Subcutaneous adipose tissue (tissue), 4 donors: ENCODE results near the gene BBS4. TPM values are rescaled to one million over a fixed set of nuclear protein-coding genes. Genes with fewer than 3 reads are reported as not detected.

Experiments used
- total RNA-seq, 4 donors: library from RNA; depleted of rRNA; stranded (reverse); fragments of >200 nt; gene quantifications; one replicate each; pipeline ENCODE4 v1.1.0, GENCODE V29; 2016
- TF ChIP-seq, protein P1 (sequence below): fragments of 450-650 bp; IDR thresholded peaks from one replicate; pipeline ENCODE4 v1.5.1; 2016; ENCODE audit warnings: low read depth, mild to moderate bottlenecking, control low read depth, antibody characterized with exemption, moderate library complexity

The BBS4 gene
- total RNA-seq, 4 donors from 2014 or later, result 17.2 to 67.8 (median 22.1) TPM

DNA sequence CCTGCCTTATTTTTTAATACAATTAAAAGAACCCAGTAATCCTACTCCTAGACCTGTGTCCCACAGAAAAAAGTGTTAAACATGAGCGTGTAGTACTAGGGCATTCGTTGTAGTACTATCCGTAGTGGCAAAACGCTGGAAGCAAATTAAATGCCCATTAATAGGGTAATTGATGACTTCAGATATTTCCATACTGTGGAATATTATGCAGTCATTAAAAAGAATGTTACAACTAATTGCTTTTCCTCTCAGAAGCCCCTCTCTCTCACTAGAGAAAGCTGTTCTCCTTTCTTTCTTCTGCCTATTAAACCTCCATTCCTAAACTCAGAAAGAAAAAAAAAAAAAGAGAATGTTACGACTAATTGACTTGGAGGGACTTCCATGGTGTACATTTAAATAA is 2.7 kb downstream of the BBS4 start:
- TF ChIP-seq, protein P1, sequence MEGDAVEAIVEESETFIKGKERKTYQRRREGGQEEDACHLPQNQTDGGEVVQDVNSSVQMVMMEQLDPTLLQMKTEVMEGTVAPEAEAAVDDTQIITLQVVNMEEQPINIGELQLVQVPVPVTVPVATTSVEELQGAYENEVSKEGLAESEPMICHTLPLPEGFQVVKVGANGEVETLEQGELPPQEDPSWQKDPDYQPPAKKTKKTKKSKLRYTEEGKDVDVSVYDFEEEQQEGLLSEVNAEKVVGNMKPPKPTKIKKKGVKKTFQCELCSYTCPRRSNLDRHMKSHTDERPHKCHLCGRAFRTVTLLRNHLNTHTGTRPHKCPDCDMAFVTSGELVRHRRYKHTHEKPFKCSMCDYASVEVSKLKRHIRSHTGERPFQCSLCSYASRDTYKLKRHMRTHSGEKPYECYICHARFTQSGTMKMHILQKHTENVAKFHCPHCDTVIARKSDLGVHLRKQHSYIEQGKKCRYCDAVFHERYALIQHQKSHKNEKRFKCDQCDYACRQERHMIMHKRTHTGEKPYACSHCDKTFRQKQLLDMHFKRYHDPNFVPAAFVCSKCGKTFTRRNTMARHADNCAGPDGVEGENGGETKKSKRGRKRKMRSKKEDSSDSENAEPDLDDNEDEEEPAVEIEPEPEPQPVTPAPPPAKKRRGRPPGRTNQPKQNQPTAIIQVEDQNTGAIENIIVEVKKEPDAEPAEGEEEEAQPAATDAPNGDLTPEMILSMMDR, result no peak

DNA sequence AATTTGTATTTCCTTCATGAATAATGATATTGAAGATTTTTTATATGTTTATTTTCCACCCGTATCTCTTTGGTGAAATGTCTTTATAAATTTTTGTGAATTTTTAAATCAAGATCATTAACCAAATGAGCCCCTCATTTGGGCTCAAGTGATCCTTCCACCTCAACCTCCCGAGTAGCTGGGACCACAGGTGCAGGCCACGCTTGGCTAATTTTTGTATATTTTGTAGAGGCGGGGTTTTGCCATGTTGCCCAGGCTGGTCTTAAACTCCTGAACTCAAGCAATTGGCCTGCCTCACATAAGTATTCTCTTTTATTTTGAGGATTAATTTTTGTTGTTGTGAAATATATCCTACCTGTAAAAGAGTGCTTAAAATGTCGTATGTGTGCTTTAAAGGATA is 4.9 kb downstream of the BBS4 start:
- TF ChIP-seq, protein P1, result no peak

- TF ChIP-seq, protein P1, result no peak
Observed at GRCh38 chr15:72698938-72699337, 12.9 kb downstream of the BBS4 start.

- TF ChIP-seq, protein P1, result no peak
Observed at GRCh38 chr15:72700076-72700475, 14.1 kb downstream of the BBS4 start.

DNA sequence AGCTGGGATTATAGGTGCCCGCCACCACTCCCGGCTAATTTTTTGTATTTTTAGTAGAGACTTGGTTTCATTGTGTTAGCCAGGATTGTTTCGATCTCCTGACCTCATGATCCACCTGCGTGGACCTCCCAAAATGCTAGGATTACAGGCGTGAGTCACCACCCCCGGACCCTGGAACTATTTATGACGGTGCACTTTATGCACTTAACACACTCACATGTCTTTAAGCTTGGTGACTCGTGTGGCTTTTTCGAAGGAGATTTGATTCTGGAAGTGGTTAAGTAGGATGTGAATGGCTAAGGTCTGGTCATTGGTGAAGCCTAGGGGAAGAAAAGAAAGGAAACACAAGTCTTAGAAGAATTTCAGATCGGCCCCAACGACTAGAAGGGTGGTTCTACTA is 20.3 kb downstream of the BBS4 start:
- TF ChIP-seq, protein P1, result no peak

DNA sequence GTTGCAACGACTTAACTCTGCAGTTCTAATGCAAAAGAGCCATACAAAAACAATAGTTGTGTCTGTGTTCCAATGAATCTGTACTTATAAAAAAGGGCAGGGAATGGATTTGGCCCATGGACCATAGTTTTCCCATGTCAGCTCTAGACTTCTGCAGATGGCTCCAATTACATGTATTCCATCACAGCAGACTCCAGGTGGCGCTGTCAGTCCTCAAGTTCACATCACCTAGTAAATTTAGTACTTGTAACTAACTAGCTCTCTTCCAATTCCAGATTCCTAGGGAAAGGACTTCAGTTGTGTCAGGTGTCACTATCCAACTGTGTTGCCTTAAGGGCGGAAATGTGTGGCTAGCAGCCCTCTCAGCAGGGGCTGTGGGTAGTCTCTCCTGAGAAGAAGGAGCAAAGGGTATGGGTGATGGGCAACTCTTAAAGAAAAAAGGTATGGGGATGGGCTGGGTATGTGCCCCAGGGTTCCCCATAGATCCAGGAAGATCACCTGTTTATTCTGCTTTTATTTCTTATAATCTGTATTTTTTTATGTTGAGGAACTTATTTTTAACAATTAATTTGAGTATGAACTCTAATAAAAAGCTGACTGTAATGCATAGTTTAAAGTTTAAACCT is 36.2 kb downstream of the BBS4 start:
- TF ChIP-seq, protein P1, result no peak

DNA sequence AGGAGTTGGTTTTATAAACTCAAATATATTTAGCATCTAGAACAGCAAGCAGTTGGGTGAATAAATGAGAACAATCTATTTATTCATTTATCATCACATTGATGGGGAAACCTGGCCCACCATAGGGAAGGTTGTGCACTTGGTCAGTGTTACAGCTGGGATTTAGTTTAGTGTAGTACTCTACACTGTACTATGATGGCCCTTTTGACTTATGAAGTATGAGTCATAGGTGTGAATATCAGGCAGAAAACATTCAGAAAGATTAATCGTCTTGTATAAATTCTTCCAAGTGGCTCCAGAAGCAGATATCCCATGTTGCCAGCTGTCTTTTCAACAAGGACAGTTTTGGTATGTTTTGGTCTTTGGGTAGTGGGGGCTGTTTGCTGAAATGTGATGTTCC is 38.0 kb downstream of the BBS4 start:
- TF ChIP-seq, protein P1, result no peak
